GM19372 (cell line): ENCODE data around the gene TRPM3.

Experiments
- ATAC-seq: cut with Tn5 transposase; IDR thresholded peaks from one replicate; pipeline ENCODE4 v1.9.1; 2021; ENCODE audit warnings: mild to moderate bottlenecking, low read depth, moderate library complexity; ENCODE audit not compliant: unreplicated experiment

TRPM3 gene

GRCh38 chr9:70594386-70594944 lies 527.0 kb downstream of the TRPM3 start:
- no peak for ATAC-seq

GRCh38 chr9:70593241-70593640 lies 528.2 kb downstream of the TRPM3 start:
- no peak for ATAC-seq

GRCh38 chr9:70590315-70590677 lies 531.1 kb downstream of the TRPM3 start:
- ATAC-seq = no peak

- no peak for ATAC-seq
Measured at GRCh38 chr9:70589571-70590314, 531.7 kb downstream of the TRPM3 start.

- ATAC-seq = no peak
Measured at GRCh38 chr9:70588999-70589398, 532.4 kb downstream of the TRPM3 start.

GRCh38 chr9:70588381-70588780 lies 533.0 kb downstream of the TRPM3 start:
- no peak for ATAC-seq

GRCh38 chr9:70587201-70587600 lies 534.2 kb downstream of the TRPM3 start:
- no peak for ATAC-seq

- no peak for ATAC-seq
Measured at GRCh38 chr9:70586476-70586875, 534.9 kb downstream of the TRPM3 start.

GRCh38 chr9:70581955-70582350 lies 539.5 kb downstream of the TRPM3 start:
- ATAC-seq = no peak

GRCh38 chr9:70581214-70581954 lies 540.0 kb downstream of the TRPM3 start:
- no peak for ATAC-seq

- ATAC-seq = no peak
Measured at GRCh38 chr9:70580606-70581195, 540.7 kb downstream of the TRPM3 start.

- no peak for ATAC-seq
Measured at GRCh38 chr9:70579686-70580085, 541.7 kb downstream of the TRPM3 start.

GRCh38 chr9:70578720-70579119 lies 542.7 kb downstream of the TRPM3 start:
- ATAC-seq = no peak

- ATAC-seq = no peak
Measured at GRCh38 chr9:70577671-70578070, 543.8 kb downstream of the TRPM3 start.

- ATAC-seq = no peak
Measured at GRCh38 chr9:70576116-70576515, 545.3 kb downstream of the TRPM3 start.

GRCh38 chr9:70574151-70574837 lies 547.1 kb downstream of the TRPM3 start:
- ATAC-seq = no peak

GRCh38 chr9:70573308-70573707 lies 548.1 kb downstream of the TRPM3 start:
- ATAC-seq = no peak

- ATAC-seq = no peak
Measured at GRCh38 chr9:70571258-70571657, 550.2 kb downstream of the TRPM3 start.

- ATAC-seq = no peak
Measured at GRCh38 chr9:70569791-70570190, 551.6 kb downstream of the TRPM3 start.

GRCh38 chr9:70569070-70569772 lies 552.2 kb downstream of the TRPM3 start:
- no peak for ATAC-seq
